ENCODE results near the gene MORN1. TPM values are rescaled to one million over a fixed set of nuclear protein-coding genes. Genes with fewer than 3 reads are reported as not detected.

The MORN1 gene
- total RNA-seq, 1 donor from 2014 or later, result 10.8 TPM

GRCh38 chr1:2286923-2287322 lies 104.4 kb downstream of the MORN1 start:
- no peak for TF ChIP-seq CTCF (IDR thresholded peaks at IDR 0.05; ENCODE audit: partially characterized antibody, unreplicated experiment)
- Mint-ChIP-seq H3K27me3 (ENCODE audit: unreplicated experiment) (peaks cover 20% of the 10 kb centered on the region), H3K4me1 (ENCODE audit: low read depth, unreplicated experiment) (peaks cover 22% of the 10 kb centered on the region), H3K27ac (ENCODE audit: unreplicated experiment) (peak overlapping the region; percentile 66), H3K4me3 (ENCODE audit: unreplicated experiment) (peak overlapping the region; percentile 41), H3K36me3 (ENCODE audit: unreplicated experiment) (no peaks in the 10 kb centered on the region), H3K9me3 (ENCODE audit: unreplicated experiment) (peaks cover 23% of the 10 kb centered on the region)
- DNase-seq, result no peak

- H3K27ac Mint-ChIP-seq (ENCODE audit: unreplicated experiment), result peak overlapping the region; percentile 82
These were observed 106.4 kb downstream of the MORN1 start for GRCh38 chr1:2284932-2285331.

GRCh38 chr1:2283991-2284895 lies 107.1 kb downstream of the MORN1 start:
- Mint-ChIP-seq H3K27ac (ENCODE audit: unreplicated experiment) (peak overlapping the region; percentile 85), H3K4me1 (ENCODE audit: low read depth, unreplicated experiment) (peaks cover 12% of the 10 kb centered on the region), H3K27me3 (ENCODE audit: unreplicated experiment) (peaks cover 16% of the 10 kb centered on the region), H3K9me3 (ENCODE audit: unreplicated experiment) (peaks cover 12% of the 10 kb centered on the region), H3K36me3 (ENCODE audit: unreplicated experiment) (no peaks in the 10 kb centered on the region), H3K4me3 (ENCODE audit: unreplicated experiment) (peak overlapping the region; percentile 61)
- TF ChIP-seq CTCF (IDR thresholded peaks at IDR 0.05; ENCODE audit: partially characterized antibody, unreplicated experiment), result no peak
- DNase-seq, result no peak

More at GRCh38 chr1:2284932-2285331, 106.4 kb downstream of the MORN1 start:
- Mint-ChIP-seq H3K4me1 (ENCODE audit: low read depth, unreplicated experiment) (peaks cover 9% of the 10 kb centered on the region), H3K4me3 (ENCODE audit: unreplicated experiment) (no peak overlapping the region), H3K27me3 (ENCODE audit: unreplicated experiment) (peaks cover 17% of the 10 kb centered on the region), H3K36me3 (ENCODE audit: unreplicated experiment) (no peaks in the 10 kb centered on the region), H3K9me3 (ENCODE audit: unreplicated experiment) (peaks cover 11% of the 10 kb centered on the region)
- TF ChIP-seq CTCF (IDR thresholded peaks at IDR 0.05; ENCODE audit: partially characterized antibody, unreplicated experiment), result no peak
- no peak for DNase-seq

- no peak overlapping the region for H3K4me3 Mint-ChIP-seq (ENCODE audit: unreplicated experiment)
- H3K4me1 Mint-ChIP-seq (ENCODE audit: low read depth, unreplicated experiment), result peaks cover 15% of the 10 kb centered on the region
- H3K9me3 Mint-ChIP-seq (ENCODE audit: unreplicated experiment), result peaks cover 12% of the 10 kb centered on the region
- no peak overlapping the region for H3K27ac Mint-ChIP-seq (ENCODE audit: unreplicated experiment)
- DNase-seq, result no peak
- H3K36me3 Mint-ChIP-seq (ENCODE audit: unreplicated experiment), result no peaks in the 10 kb centered on the region
- H3K27me3 Mint-ChIP-seq (ENCODE audit: unreplicated experiment), result peaks cover 14% of the 10 kb centered on the region
- no peak for TF ChIP-seq CTCF (IDR thresholded peaks at IDR 0.05; ENCODE audit: partially characterized antibody, unreplicated experiment)
These were observed 107.9 kb downstream of the MORN1 start for GRCh38 chr1:2283371-2283990.
